Muscle layer of duodenum (tissue), 2 donors: ENCODE measurements around the gene GRB14.

Source experiments
- H3K27ac ChIP-seq: one replicate; pipeline ENCODE4 v1.7.0; 2013; ENCODE audit warnings: mild to moderate bottlenecking, low read length
- H3K27me3 ChIP-seq: one replicate; pipeline ENCODE4 v1.7.0; 2013; ENCODE audit warnings: low read depth, mild to moderate bottlenecking, control low read depth, low read length
- H3K36me3 ChIP-seq, 2 donors: one replicate each; pipeline ENCODE4 v1.7.0; 2013; ENCODE audit warnings: low read length in 2 of 2, control low read depth in 1 of 2, mild to moderate bottlenecking in 1 of 2; ENCODE audit not compliant: insufficient read depth in 2 of 2, control insufficient read depth in 1 of 2
- H3K4me1 ChIP-seq, 2 donors: one replicate each; pipeline ENCODE4 v1.7.0; 2013; ENCODE audit warnings: low read length in 2 of 2, mild to moderate bottlenecking in 2 of 2, control low read depth in 1 of 2, moderate library complexity in 1 of 2; ENCODE audit not compliant: insufficient read depth in 2 of 2, control insufficient read depth in 1 of 2
- H3K4me3 ChIP-seq, 2 donors: one replicate each; pipeline ENCODE4 v1.7.0; 2013; ENCODE audit warnings: low read length in 2 of 2, low read depth in 1 of 2, mild to moderate bottlenecking in 1 of 2
- H3K9me3 ChIP-seq, 2 donors: one replicate each; pipeline ENCODE4 v1.7.0; 2013; ENCODE audit warnings: low read length in 2 of 2, control low read depth in 1 of 2, mild to moderate bottlenecking in 1 of 2; ENCODE audit not compliant: control insufficient read depth in 1 of 2
- donor health status: healthy.

The GRB14 gene

GRCh38 chr2:164447660-164448059, 173.6 kb downstream of the GRB14 start:
- no peaks in the 10 kb centered on the region for H3K27me3 ChIP-seq
- H3K36me3 ChIP-seq = no peaks in the 10 kb centered on the region
- no peak overlapping the region for H3K4me3 ChIP-seq
- no peak overlapping the region for H3K27ac ChIP-seq
- no peaks in the 10 kb centered on the region for H3K4me1 ChIP-seq
- no peaks in the 10 kb centered on the region for H3K9me3 ChIP-seq
